CD14-positive monocyte (primary cell): ENCODE data around the gene STX10. TPM values are rescaled to one million over a fixed set of nuclear protein-coding genes. Genes with fewer than 3 reads are reported as not detected.

Experiments
- DNase-seq, 3 donors: peaks; one replicate each; pipeline ENCODE4 v3.0.0-alpha.2; 2011 to 2022
- H2AFZ ChIP-seq: 2 replicates; pipeline ENCODE4 v1.6.0; 2012; ENCODE audit warnings: mild to moderate bottlenecking, low read depth, low read length, inconsistent platforms; ENCODE audit not compliant: insufficient read depth, poor library complexity, severe bottlenecking
- H3K27ac ChIP-seq, 2 donors: 1 replicate in 1 of 2; 2 replicates in 1 of 2; pipeline ENCODE4 v1.5.1; 2012 to 2013; ENCODE audit warnings: low read length in 2 of 2, control low read depth in 1 of 2, inconsistent platforms in 1 of 2, low read depth in 1 of 2, mild to moderate bottlenecking in 1 of 2
- H3K27me3 ChIP-seq, 2 donors: one replicate each; pipeline versions ENCODE4 v1.6.0 to v1.6.1; 2011 to 2013; ENCODE audit warnings: low read length in 2 of 2; ENCODE audit not compliant: control insufficient read depth in 2 of 2, insufficient read depth in 2 of 2
- H3K36me3 ChIP-seq, 2 donors: replicated peaks in 1 of 2; 1 replicate in 1 of 2; 2 replicates in 1 of 2; pipeline versions ENCODE4 v1.5.1 to v1.6.1; 2012 to 2013; ENCODE audit warnings: low read length in 2 of 2, control low read depth in 1 of 2, inconsistent platforms in 1 of 2, mild to moderate bottlenecking in 1 of 2; ENCODE audit not compliant: insufficient read depth in 2 of 2, control insufficient read depth in 1 of 2
- H3K4me1 ChIP-seq, 2 donors: 1 replicate in 1 of 2; 2 replicates in 1 of 2; pipeline versions ENCODE4 v1.5.1 to v1.6.1; 2012 to 2013; ENCODE audit warnings: low read length in 2 of 2, control low read depth in 1 of 2, inconsistent platforms in 1 of 2, mild to moderate bottlenecking in 1 of 2, moderate library complexity in 1 of 2; ENCODE audit not compliant: insufficient read depth in 2 of 2, control insufficient read depth in 1 of 2
- H3K4me2 ChIP-seq: replicated peaks from 2 replicates; pipeline ENCODE3; 2012; ENCODE audit warnings: low read length, moderate library complexity, mild to moderate bottlenecking; ENCODE audit not compliant: poor library complexity, severe bottlenecking; ENCODE audit errors: extremely low read depth
- H3K4me3 ChIP-seq, 3 experiments: fragments of 200-600 bp in 1 of 3; sonication (generic) in 1 of 3; replicated peaks in 1 of 3; 1 replicate in 2 of 3; 2 replicates in 1 of 3; pipeline ENCODE4 v1.5.1; 2011 to 2013; ENCODE audit warnings: low read length in 3 of 3, mild to moderate bottlenecking in 3 of 3, control low read depth in 2 of 3, low read depth in 2 of 3, inconsistent platforms in 1 of 3, moderate library complexity in 1 of 3
- H3K79me2 ChIP-seq: 2 replicates; pipeline ENCODE4 v1.6.0; 2012; ENCODE audit warnings: mild to moderate bottlenecking, control low read depth, inconsistent platforms, low read length, moderate library complexity; ENCODE audit not compliant: insufficient read depth
- H3K9ac ChIP-seq: 2 replicates; pipeline ENCODE4 v1.6.0; 2017; ENCODE audit warnings: low read length, mild to moderate bottlenecking; ENCODE audit not compliant: insufficient read depth, poor library complexity, severe bottlenecking
- H3K9me3 ChIP-seq, 2 donors: replicated peaks in 1 of 2; 1 replicate in 1 of 2; 2 replicates in 1 of 2; pipeline versions ENCODE4 v1.5.1 to v1.6.1; 2012 to 2013; ENCODE audit warnings: low read length in 2 of 2, control low read depth in 1 of 2; ENCODE audit not compliant: control insufficient read depth in 1 of 2, insufficient read depth in 1 of 2
- H4K20me1 ChIP-seq: 2 replicates; pipeline ENCODE4 v1.6.0; 2012; ENCODE audit warnings: mild to moderate bottlenecking, low read length, control low read depth, moderate library complexity; ENCODE audit not compliant: insufficient read depth
- H3K27ac Mint-ChIP-seq, 7 donors: one replicate each; pipeline ENCODE4 v1.8.0; 2020; ENCODE audit warnings: mild to moderate bottlenecking in 7 of 7, mixed read lengths in 7 of 7, moderate library complexity in 6 of 7, inconsistent platforms in 2 of 7
- H3K27me3 Mint-ChIP-seq, 3 donors: one replicate each; pipeline ENCODE4 v1.8.0; 2021 to 2022; ENCODE audit warnings: low read depth in 3 of 3, mild to moderate bottlenecking in 3 of 3, mixed read lengths in 3 of 3, moderate library complexity in 3 of 3, inconsistent platforms in 1 of 3
- H3K36me3 Mint-ChIP-seq, 2 donors: one replicate each; pipeline ENCODE4 v1.8.0; 2020; ENCODE audit warnings: mixed read lengths in 2 of 2, inconsistent platforms in 1 of 2, mild to moderate bottlenecking in 1 of 2
- H3K4me1 Mint-ChIP-seq: one replicate; pipeline ENCODE4 v1.8.0; 2020; ENCODE audit warnings: mild to moderate bottlenecking, mixed read lengths
- H3K4me3 Mint-ChIP-seq, 2 donors: one replicate each; pipeline ENCODE4 v1.8.0; 2020; ENCODE audit warnings: mild to moderate bottlenecking in 2 of 2, mixed read lengths in 2 of 2, moderate library complexity in 1 of 2
- H3K9me3 Mint-ChIP-seq, 7 donors: one replicate each; pipeline ENCODE4 v1.8.0; 2020 to 2022; ENCODE audit warnings: mixed read lengths in 7 of 7, mild to moderate bottlenecking in 6 of 7, moderate library complexity in 6 of 7, inconsistent platforms in 2 of 7
- WGBS: methylation state at CpG from one replicate; pipeline ENCODE4 v1.1.5; 2013; ENCODE audit warnings: missing lambda C conversion rate; ENCODE audit not compliant: insufficient coverage; 5-methylcytosine and 5-hydroxymethylcytosine counted together
- intact Hi-C, 2 donors: fragments of 100-400 bp; cut with micrococcal nuclease; formaldehyde crosslinking; loops; one replicate each; pipeline versions ENCODE4 v1.15.0 to v1.15.1; 2023
- polyA plus RNA-seq, 3 donors: library from polyadenylated mRNA; depleted of rRNA in 1 of 3; unstranded in 2 of 3; stranded (reverse) in 1 of 3; fragments of 300-500 nt in 2 of 3; fragments of >200 nt in 1 of 3; fragmentation: Illumina TruSeq in 2 of 3; gene quantifications; 1 replicate in 2 of 3; 2 replicates in 1 of 3; pipeline ENCODE4 v1.2.3, GENCODE V29; 2012 to 2021
- TF ChIP-seq, protein P1 (sequence below): fragments of 200-600 bp; IDR thresholded peaks from one replicate; pipeline ENCODE4 v1.8.0; 2022; ENCODE audit warnings: antibody characterized with exemption, mild to moderate bottlenecking

STX10 gene
- polyA plus RNA-seq, 3 donors, result 158 to 392 (median 172) TPM

DNA sequence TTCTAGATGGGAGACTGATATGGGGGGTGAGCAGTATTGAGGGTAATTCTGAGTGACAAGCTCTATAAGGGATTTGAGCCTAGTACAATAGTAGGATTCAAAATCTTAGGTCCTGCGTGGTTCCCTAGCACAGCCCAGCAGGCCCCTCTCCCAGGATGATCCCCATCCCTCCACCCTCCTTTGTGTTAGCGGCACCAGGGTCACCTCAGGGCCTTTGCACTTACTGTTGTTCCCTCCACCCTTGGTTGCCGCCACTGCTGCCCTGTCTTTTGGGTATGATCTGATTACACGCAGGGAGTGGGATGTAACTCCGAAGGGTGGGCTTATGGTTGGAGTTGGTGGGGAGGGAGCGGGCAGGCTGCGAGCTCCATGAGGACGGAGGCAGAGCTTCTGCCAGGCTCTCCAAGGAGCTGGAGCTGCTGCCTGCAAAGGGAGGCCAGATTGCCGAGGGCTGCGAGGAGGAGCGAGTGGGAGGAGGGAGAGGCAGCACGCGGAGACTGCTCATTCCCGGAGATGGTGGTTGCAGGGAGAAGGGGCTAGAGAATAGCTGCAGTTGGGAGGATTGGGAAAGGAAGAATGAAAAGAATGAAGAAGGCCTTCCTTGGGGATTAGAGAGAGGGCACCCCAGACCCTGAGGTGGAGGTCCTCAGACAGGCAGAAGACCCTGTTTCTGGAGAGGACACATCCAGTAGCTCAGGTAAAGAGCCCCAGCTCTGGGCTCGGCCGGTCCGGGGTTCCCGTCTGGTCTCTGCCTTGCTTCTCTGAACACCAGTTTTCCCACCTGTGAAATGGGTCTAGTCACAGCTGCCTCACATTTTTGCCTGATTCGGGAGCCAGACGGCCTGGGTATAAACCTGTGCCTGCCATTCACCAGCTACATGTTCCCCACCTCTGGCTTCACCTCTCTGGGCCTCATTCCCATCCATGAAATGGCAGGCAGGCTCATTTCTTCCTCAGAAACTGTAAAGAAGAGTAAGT, 26.9 kb downstream of the STX10 start:
- Mint-ChIP-seq H3K9me3 (peaks cover 0 to 1% (median 0%) of the 10 kb centered on the region in 7 donors), H3K27me3 (no peaks in the 10 kb centered on the region), H3K27ac (peak overlapping the region in 2 of 7 donors; percentile 50 to 75), H3K4me3 (no peak overlapping the region), H3K4me1 (peaks cover 37% of the 10 kb centered on the region), H3K36me3 (peaks cover 17 to 36% of the 10 kb centered on the region in 2 donors)
- peaks cover 96% of the 10 kb centered on the region for H3K79me2 ChIP-seq
- H3K9me3 ChIP-seq, result no peaks in the 10 kb centered on the region
- H3K4me1 ChIP-seq, result peaks cover 16 to 23% of the 10 kb centered on the region in 2 donors
- TF ChIP-seq, protein P1, sequence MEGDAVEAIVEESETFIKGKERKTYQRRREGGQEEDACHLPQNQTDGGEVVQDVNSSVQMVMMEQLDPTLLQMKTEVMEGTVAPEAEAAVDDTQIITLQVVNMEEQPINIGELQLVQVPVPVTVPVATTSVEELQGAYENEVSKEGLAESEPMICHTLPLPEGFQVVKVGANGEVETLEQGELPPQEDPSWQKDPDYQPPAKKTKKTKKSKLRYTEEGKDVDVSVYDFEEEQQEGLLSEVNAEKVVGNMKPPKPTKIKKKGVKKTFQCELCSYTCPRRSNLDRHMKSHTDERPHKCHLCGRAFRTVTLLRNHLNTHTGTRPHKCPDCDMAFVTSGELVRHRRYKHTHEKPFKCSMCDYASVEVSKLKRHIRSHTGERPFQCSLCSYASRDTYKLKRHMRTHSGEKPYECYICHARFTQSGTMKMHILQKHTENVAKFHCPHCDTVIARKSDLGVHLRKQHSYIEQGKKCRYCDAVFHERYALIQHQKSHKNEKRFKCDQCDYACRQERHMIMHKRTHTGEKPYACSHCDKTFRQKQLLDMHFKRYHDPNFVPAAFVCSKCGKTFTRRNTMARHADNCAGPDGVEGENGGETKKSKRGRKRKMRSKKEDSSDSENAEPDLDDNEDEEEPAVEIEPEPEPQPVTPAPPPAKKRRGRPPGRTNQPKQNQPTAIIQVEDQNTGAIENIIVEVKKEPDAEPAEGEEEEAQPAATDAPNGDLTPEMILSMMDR, result no peak
- H3K36me3 ChIP-seq, result peaks cover 5 to 44% of the 10 kb centered on the region in 2 donors
- intact Hi-C loops, result no loop called here
- no peaks in the 10 kb centered on the region for H3K27me3 ChIP-seq
- no peak overlapping the region for H3K4me3 ChIP-seq
- H3K27ac ChIP-seq, result no peak overlapping the region
- H3K9ac ChIP-seq, result no peak overlapping the region
- no peak overlapping the region for H3K4me2 ChIP-seq
- 95% methylated on average over 16 of the region's 20 CpGs for WGBS
- H2AFZ ChIP-seq, result no peak overlapping the region
- H4K20me1 ChIP-seq, result peaks cover 80% of the 10 kb centered on the region
- no peak for DNase-seq

DNA sequence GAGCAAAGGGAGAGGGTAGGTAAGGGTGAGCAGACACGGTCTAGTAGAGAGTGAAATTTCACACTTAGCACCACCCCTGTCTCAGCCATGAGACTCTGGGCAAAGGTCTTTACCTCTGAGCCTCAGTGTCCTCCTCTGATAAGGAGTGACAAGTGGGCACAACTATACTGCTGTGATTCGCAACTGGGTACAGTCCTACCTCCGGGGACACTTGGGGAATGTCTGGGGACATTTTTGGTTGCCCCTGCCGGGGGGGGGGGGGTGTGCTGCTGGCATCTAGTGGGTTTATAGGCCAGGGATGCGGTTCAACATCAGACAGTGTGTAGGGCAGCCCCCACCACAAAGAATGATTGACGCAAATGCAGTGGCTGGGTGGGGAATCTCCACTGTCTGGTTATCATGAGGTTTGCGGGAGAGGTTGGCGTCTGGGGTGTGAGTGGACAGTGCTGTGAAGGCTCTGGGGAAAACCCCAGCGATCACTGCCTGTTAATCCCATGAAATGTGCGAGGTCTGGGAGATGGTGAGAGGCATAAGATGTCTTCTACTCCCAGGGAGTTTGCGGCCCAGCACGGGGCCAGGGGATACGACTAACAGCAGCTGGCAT, 27.8 kb downstream of the STX10 start:
- no peaks in the 10 kb centered on the region for H3K27me3 Mint-ChIP-seq
- H3K9ac ChIP-seq, result no peak overlapping the region
- H3K4me1 ChIP-seq, result peaks cover 20 to 29% of the 10 kb centered on the region in 2 donors
- no peak overlapping the region for H3K4me2 ChIP-seq
- no peaks in the 10 kb centered on the region for H3K27me3 ChIP-seq
- 100% methylated on average over 8 of the region's 13 CpGs for WGBS
- H3K9me3 Mint-ChIP-seq, result peaks cover 0 to 1% (median 0%) of the 10 kb centered on the region in 7 donors
- peaks cover 88% of the 10 kb centered on the region for H3K79me2 ChIP-seq
- no peak overlapping the region for H3K27ac Mint-ChIP-seq
- H3K4me1 Mint-ChIP-seq, result peaks cover 38% of the 10 kb centered on the region
- TF ChIP-seq, protein P1, result no peak
- no peaks in the 10 kb centered on the region for H3K9me3 ChIP-seq
- H4K20me1 ChIP-seq, result peaks cover 71% of the 10 kb centered on the region
- H3K4me3 Mint-ChIP-seq, result no peak overlapping the region
- intact Hi-C loops, result no loop called here
- H3K36me3 ChIP-seq, result peaks cover 5 to 44% of the 10 kb centered on the region in 2 donors
- H3K36me3 Mint-ChIP-seq, result peaks cover 17 to 36% of the 10 kb centered on the region in 2 donors
- no peak overlapping the region for H3K4me3 ChIP-seq
- DNase-seq, result no peak
- no peak overlapping the region for H3K27ac ChIP-seq
- no peak overlapping the region for H2AFZ ChIP-seq
